Trophoblast cell (in vitro differentiated cells and primary cell): ENCODE results near the gene SMAD3.
A peak's percentile ranks its signal among the peaks of the same experiment; 100 is the strongest.

ENCODE experiments used
- DNase-seq, 2 donors: peaks; one replicate each; pipeline ENCODE4 v3.0.0-alpha.2; 2016
- H2AFZ ChIP-seq: 2 replicates; pipeline ENCODE4 v1.6.1; 2013; ENCODE audit warnings: low read length, moderate library complexity, mild to moderate bottlenecking; ENCODE audit not compliant: insufficient read depth, poor library complexity
- H2AK5ac ChIP-seq: 2 replicates; pipeline ENCODE4 v1.6.1; 2013; ENCODE audit warnings: mild to moderate bottlenecking, low read length
- H2BK120ac ChIP-seq: 2 replicates; pipeline ENCODE4 v1.6.1; 2013; ENCODE audit warnings: low read length, mild to moderate bottlenecking, moderate library complexity; ENCODE audit not compliant: insufficient read depth, poor library complexity
- H2BK12ac ChIP-seq: 2 replicates; pipeline ENCODE4 v1.6.1; 2013; ENCODE audit warnings: mild to moderate bottlenecking, low read length, moderate library complexity
- H2BK5ac ChIP-seq: 2 replicates; pipeline ENCODE4 v1.6.1; 2013; ENCODE audit warnings: low read length, low read depth, moderate library complexity, mild to moderate bottlenecking; ENCODE audit not compliant: poor library complexity
- H3K14ac ChIP-seq: 2 replicates; pipeline ENCODE4 v1.6.1; 2013; ENCODE audit warnings: mild to moderate bottlenecking, low read length
- H3K18ac ChIP-seq: 2 replicates; pipeline ENCODE4 v1.6.1; 2013; ENCODE audit warnings: mild to moderate bottlenecking, low read length
- H3K23ac ChIP-seq: 2 replicates; pipeline ENCODE4 v1.6.1; 2013; ENCODE audit warnings: low read length
- H3K27ac ChIP-seq: 2 replicates; pipeline ENCODE4 v1.5.1; 2013; ENCODE audit warnings: low read depth, mild to moderate bottlenecking, inconsistent platforms, low read length, moderate library complexity
- H3K27me3 ChIP-seq: 2 replicates; pipeline ENCODE4 v1.6.1; 2013; ENCODE audit warnings: inconsistent platforms, mild to moderate bottlenecking, low read length, moderate library complexity; ENCODE audit not compliant: insufficient read depth
- H3K36me3 ChIP-seq, 2 experiments: 1 replicate in 1 of 2; 2 replicates in 1 of 2; pipeline ENCODE4 v1.6.1; 2013; ENCODE audit warnings: low read length in 2 of 2, mild to moderate bottlenecking in 2 of 2, moderate library complexity in 1 of 2; ENCODE audit not compliant: insufficient read depth in 2 of 2, control insufficient read depth in 1 of 2
- H3K4ac ChIP-seq: 2 replicates; pipeline ENCODE4 v1.6.1; 2013; ENCODE audit warnings: low read depth, mild to moderate bottlenecking, low read length, moderate library complexity
- H3K4me1 ChIP-seq, 2 experiments: 1 replicate in 1 of 2; 2 replicates in 1 of 2; pipeline ENCODE4 v1.6.1; 2013; ENCODE audit warnings: low read length in 2 of 2, mild to moderate bottlenecking in 2 of 2, moderate library complexity in 1 of 2; ENCODE audit not compliant: insufficient read depth in 2 of 2, control insufficient read depth in 1 of 2
- H3K4me2 ChIP-seq: 2 replicates; pipeline ENCODE4 v1.6.1; 2013; ENCODE audit warnings: inconsistent platforms, mild to moderate bottlenecking, low read length, moderate library complexity
- H3K4me3 ChIP-seq: 2 replicates; pipeline ENCODE4 v1.5.1; 2013; ENCODE audit warnings: mild to moderate bottlenecking, low read depth, low read length, inconsistent platforms
- H3K79me1 ChIP-seq: one replicate; pipeline ENCODE4 v1.6.1; 2013; ENCODE audit warnings: low read length
- H3K79me2 ChIP-seq: 2 replicates; pipeline ENCODE4 v1.6.1; 2013; ENCODE audit warnings: low read length, mild to moderate bottlenecking; ENCODE audit not compliant: control insufficient read depth, insufficient read depth, poor library complexity
- H3K9ac ChIP-seq: 2 replicates; pipeline ENCODE4 v1.6.1; 2013; ENCODE audit warnings: mild to moderate bottlenecking, low read length
- H3K9me3 ChIP-seq: 2 replicates; pipeline ENCODE4 v1.6.1; 2013; ENCODE audit warnings: low read depth, mild to moderate bottlenecking, control low read depth, inconsistent platforms, low read length; ENCODE audit not compliant: insufficient read depth
- H4K12ac ChIP-seq: 2 replicates; pipeline ENCODE4 v1.6.1; 2013; ENCODE audit warnings: low read depth, mild to moderate bottlenecking, low read length, moderate library complexity
- H4K8ac ChIP-seq: 2 replicates; pipeline ENCODE4 v1.6.1; 2013; ENCODE audit warnings: low read depth, mild to moderate bottlenecking, low read length, moderate library complexity
- H4K91ac ChIP-seq: one replicate; pipeline ENCODE4 v1.6.1; 2013; ENCODE audit warnings: low read depth, mild to moderate bottlenecking, low read length, moderate library complexity
- WGBS: extraction: QIAGEN DNeasy Blood & Tissue Kit; methylation state at CpG from one replicate; pipeline ENCODE4 v1.1.7; 2013; ENCODE audit warnings: missing lambda C conversion rate; ENCODE audit not compliant: insufficient read length, insufficient coverage; ENCODE audit errors: extremely low coverage; 5-methylcytosine and 5-hydroxymethylcytosine counted together

The SMAD3 gene

DNA sequence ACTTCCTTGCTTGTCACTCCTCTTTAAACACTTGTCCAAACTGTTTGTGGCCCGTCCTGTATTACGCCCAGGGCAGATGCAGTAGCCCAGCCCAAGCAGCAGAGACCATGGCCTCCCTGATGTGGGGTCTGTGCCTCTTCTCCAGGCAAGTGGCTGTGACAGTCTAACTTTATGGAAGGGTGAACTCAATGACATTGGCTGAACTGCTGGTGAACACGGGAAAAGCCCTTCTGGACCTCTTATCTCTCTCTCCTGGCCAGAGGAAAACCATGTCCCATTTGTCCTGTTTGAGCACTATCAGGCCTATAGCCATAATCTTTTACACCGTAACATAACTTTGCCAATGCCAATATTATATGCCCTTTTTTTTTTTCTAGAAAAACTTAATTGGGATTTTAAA, 67.6 kb downstream of the SMAD3 start:
- Histone ChIP-seq H4K12ac (no peak overlapping the region), H3K4me2 (no peak overlapping the region), H2BK120ac (no peak overlapping the region), H2AK5ac (no peak overlapping the region), H3K79me2 (peaks cover 2% of the 10 kb centered on the region), H3K23ac (no peak overlapping the region), H3K9me3 (no peaks in the 10 kb centered on the region), H3K4ac (no peak overlapping the region), H4K91ac (no peak overlapping the region), H2BK5ac (no peak overlapping the region), H4K8ac (no peak overlapping the region), H2AFZ (no peak overlapping the region), H3K4me1 (peaks cover 23 to 31% of the 10 kb centered on the region in 2 experiments), H3K9ac (no peak overlapping the region), H3K4me3 (no peak overlapping the region), H3K36me3 (peaks cover 3 to 6% of the 10 kb centered on the region in 2 experiments), H3K18ac (no peak overlapping the region), H3K14ac (no peak overlapping the region), H3K79me1 (peaks cover 3% of the 10 kb centered on the region), H2BK12ac (no peak overlapping the region), H3K27me3 (no peaks in the 10 kb centered on the region), H3K27ac (no peak overlapping the region)
- WGBS, result no CpG with 5 or more reads among the region's 4 CpGs
- no peak for DNase-seq

DNA sequence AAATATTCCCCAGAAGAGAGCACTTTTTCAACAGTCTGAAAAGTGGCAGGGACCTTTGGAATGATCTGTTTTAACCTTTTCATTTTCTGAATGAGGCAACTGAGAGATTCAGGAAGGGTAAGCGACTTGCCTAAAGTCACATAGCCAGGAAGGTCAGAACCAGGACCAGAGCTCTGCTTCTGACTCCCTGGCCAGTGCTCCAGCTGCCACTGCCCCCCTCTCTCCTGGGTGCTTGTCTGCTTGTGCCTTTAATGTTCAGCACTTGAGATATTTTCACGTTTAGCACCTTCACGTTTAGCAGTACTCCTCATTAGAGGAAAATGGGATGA, 68.3 kb downstream of the SMAD3 start:
- H3K36me3 ChIP-seq, result peaks cover 1 to 6% of the 10 kb centered on the region in 2 experiments
- H2AK5ac ChIP-seq, result no peak overlapping the region
- H3K9me3 ChIP-seq, result no peaks in the 10 kb centered on the region
- H2AFZ ChIP-seq, result no peak overlapping the region
- H2BK12ac ChIP-seq, result no peak overlapping the region
- peak overlapping the region; percentile 6 for H3K4ac ChIP-seq
- no peak overlapping the region for H3K4me2 ChIP-seq
- H3K79me2 ChIP-seq, result peaks cover 2% of the 10 kb centered on the region
- no peak overlapping the region for H3K14ac ChIP-seq
- H3K9ac ChIP-seq, result no peak overlapping the region
- no CpG with 5 or more reads among the region's 3 CpGs for WGBS
- H3K27me3 ChIP-seq, result no peaks in the 10 kb centered on the region
- no peak overlapping the region for H2BK5ac ChIP-seq
- DNase-seq, result no peak
- no peak overlapping the region for H4K12ac ChIP-seq
- no peak overlapping the region for H3K4me3 ChIP-seq
- peaks cover 4% of the 10 kb centered on the region for H3K79me1 ChIP-seq
- no peak overlapping the region for H3K23ac ChIP-seq
- H2BK120ac ChIP-seq, result no peak overlapping the region
- H4K91ac ChIP-seq, result no peak overlapping the region
- no peak overlapping the region for H4K8ac ChIP-seq
- peaks cover 26 to 30% of the 10 kb centered on the region in 2 experiments for H3K4me1 ChIP-seq
- no peak overlapping the region for H3K27ac ChIP-seq
- no peak overlapping the region for H3K18ac ChIP-seq

DNA sequence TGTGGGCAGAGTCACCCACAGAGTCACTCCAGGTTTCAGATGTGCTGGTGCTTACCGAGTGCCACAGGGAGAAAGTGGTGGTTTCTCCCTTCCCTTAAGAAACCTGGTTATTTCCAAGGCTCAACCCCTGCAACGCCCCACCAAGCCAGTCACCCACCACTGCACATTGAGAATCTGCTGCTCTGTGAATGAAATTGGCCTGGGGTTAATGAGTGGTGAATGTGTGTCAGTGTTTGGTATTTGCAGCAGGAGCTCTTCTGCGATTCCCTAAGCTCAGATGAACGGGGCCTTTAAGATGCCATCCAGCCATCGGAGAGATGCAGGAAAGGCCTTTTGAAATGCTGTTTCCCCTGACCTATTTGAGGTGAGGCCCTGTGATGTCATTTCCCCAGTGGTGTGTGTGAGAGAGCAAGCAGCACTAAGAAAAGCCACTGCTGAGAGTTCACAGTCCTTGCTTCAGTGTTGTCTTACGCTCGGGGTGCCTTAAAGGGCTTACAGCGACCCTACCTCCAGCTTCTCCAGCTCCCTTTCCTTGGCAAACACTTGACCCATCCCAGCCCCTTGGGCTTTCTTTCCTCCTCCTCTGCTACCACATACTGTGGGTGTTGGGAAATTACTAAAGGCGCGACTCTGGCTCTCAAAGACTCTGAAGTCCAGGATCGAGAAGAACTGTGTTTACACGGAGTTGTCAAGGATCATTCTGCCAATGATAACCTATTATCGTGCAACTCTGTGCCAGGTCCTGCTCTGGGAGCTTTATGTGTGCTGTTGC, 68.9 kb downstream of the SMAD3 start:
- H3K4me1 ChIP-seq, result peaks cover 28 to 30% of the 10 kb centered on the region in 2 experiments
- no peaks in the 10 kb centered on the region for H3K27me3 ChIP-seq
- H3K79me1 ChIP-seq, result peaks cover 6% of the 10 kb centered on the region
- H3K14ac ChIP-seq, result no peak overlapping the region
- H3K9me3 ChIP-seq, result no peaks in the 10 kb centered on the region
- peaks cover 0 to 6% of the 10 kb centered on the region in 2 experiments for H3K36me3 ChIP-seq
- no peak for DNase-seq
- no peak overlapping the region for H2AFZ ChIP-seq
- peak overlapping the region; percentile 17 for H2BK12ac ChIP-seq
- no peak overlapping the region for H4K8ac ChIP-seq
- no CpG with 5 or more reads among the region's 13 CpGs for WGBS
- peak overlapping the region; percentile 32 for H3K4ac ChIP-seq
- no peak overlapping the region for H2AK5ac ChIP-seq
- no peak overlapping the region for H2BK5ac ChIP-seq
- H3K9ac ChIP-seq, result no peak overlapping the region
- H3K27ac ChIP-seq, result no peak overlapping the region
- peaks cover 2% of the 10 kb centered on the region for H3K79me2 ChIP-seq
- H3K4me3 ChIP-seq, result no peak overlapping the region
- no peak overlapping the region for H3K18ac ChIP-seq
- H2BK120ac ChIP-seq, result no peak overlapping the region
- H4K12ac ChIP-seq, result no peak overlapping the region
- H3K4me2 ChIP-seq, result no peak overlapping the region
- H4K91ac ChIP-seq, result no peak overlapping the region
- no peak overlapping the region for H3K23ac ChIP-seq

DNA sequence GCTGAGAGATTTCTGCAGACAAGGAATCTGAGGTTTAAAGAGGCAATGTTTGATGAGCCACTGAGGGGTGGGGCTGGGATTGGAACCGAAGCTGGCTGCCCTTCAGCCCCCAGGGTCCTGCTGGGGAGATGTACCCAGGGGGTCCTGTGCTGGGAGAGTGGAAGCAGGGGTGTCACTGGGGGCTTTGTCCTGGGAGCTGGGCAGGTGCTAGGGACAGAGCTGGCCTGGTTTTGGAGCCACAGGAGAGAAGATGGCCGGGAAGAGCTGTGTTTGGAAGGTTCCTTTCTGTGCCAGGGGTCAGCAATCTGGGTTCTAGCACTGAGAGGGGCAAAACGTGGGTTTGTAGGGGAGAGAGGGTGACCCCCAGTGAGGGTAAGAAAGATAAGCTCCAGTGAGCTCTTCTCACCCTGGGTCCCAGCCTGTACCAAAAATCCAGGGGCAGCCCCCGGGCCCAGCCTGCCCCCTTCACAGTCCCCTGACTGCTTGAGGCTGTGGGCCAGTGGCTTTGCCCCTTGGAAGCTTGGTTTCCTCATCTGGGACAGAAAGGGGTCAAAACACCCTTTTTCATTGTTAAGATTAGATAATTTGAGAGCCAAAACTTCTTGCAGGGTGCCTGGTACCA, 69.6 kb downstream of the SMAD3 start:
- Histone ChIP-seq H4K8ac (no peak overlapping the region), H3K14ac (no peak overlapping the region), H3K4me3 (no peak overlapping the region), H2AFZ (no peak overlapping the region), H2BK5ac (no peak overlapping the region), H3K27ac (no peak overlapping the region), H3K4me1 (peaks cover 32 to 34% of the 10 kb centered on the region in 2 experiments), H2BK12ac (peak overlapping the region; percentile 35), H3K18ac (peak overlapping the region; percentile 51), H3K4me2 (no peak overlapping the region), H3K79me2 (peaks cover 2% of the 10 kb centered on the region), H3K23ac (no peak overlapping the region), H4K91ac (no peak overlapping the region), H2AK5ac (no peak overlapping the region), H3K27me3 (no peaks in the 10 kb centered on the region), H3K9ac (no peak overlapping the region), H3K9me3 (no peaks in the 10 kb centered on the region), H2BK120ac (peak overlapping the region; percentile 43), H3K4ac (peak overlapping the region; percentile 31), H4K12ac (no peak overlapping the region), H3K79me1 (peaks cover 6% of the 10 kb centered on the region), H3K36me3 (peaks cover 0 to 6% of the 10 kb centered on the region in 2 experiments)
- DNase-seq, result no peak
- WGBS, result no CpG with 5 or more reads among the region's 4 CpGs
